GM10248 (cell line): ENCODE results near the gene COL4A2.
"Not testable (repeated sequence)": the region's sequence is repeated elsewhere in the genome, so short reads cannot be mapped to it uniquely, and the experiment has no call there.

Experiments
- CTCF ChIA-PET: fragments of 300-600 bp; sonication (Branson Sonifier 250); formaldehyde crosslinking; extraction: SDS; loops from one replicate; lab custom pipeline; 2021; ENCODE audit warnings: antibody characterized with exemption; lab: Yijun Ruan, JAX
- POLR2A ChIA-PET: fragments of 350-650 bp; sonication (Branson Sonifier 250); formaldehyde crosslinking; extraction: SDS; loops from one replicate; lab custom pipeline; 2020; ENCODE audit warnings: antibody characterized with exemption; lab: Yijun Ruan, JAX
- DNase-seq: peaks from one replicate; pipeline ENCODE4 v3.0.0; 2012; ENCODE audit errors: extremely low spot score
- CTCF ChIP-seq: IDR thresholded peaks from 2 replicates; pipeline ENCODE4 v1.5.1; 2012; ENCODE audit warnings: mild to moderate bottlenecking, low read depth; ENCODE audit errors: extremely low read depth, missing control alignments, control extremely low read depth

Gene COL4A2

GRCh38 chr13:110447801-110448200, 140.7 kb downstream of the COL4A2 start:
- POLR2A ChIA-PET = no interaction called here

GRCh38 chr13:110448230-110448629, 141.1 kb downstream of the COL4A2 start:
- ChIA-PET CTCF (interaction anchor here (1.2 kb wide), 1 partner anchor 36 kb away, joined by 3 read pairs; no protein-coding TSS in a partner anchor), POLR2A (no interaction called here)
- DNase-seq = no peak
- no peak for TF ChIP-seq CTCF

More at GRCh38 chr13:110447801-110448200, 140.7 kb downstream of the COL4A2 start:
- DNase-seq = no peak
- CTCF ChIA-PET = interaction anchor here (2.0 kb wide), 1 partner anchor 7 kb away, joined by 17 read pairs; no protein-coding TSS in a partner anchor
- TF ChIP-seq CTCF = no peak

- TF ChIP-seq CTCF = no peak
- DNase-seq = no peak
- CTCF ChIA-PET = interaction anchor here (1.0 to 1.2 kb wide), 2 partner anchors 36 to 226 kb away, joined by 3 read pairs; no protein-coding TSS in a partner anchor
- POLR2A ChIA-PET = interaction anchor here (0.5 kb wide), 1 partner anchor 265 kb away, joined by 3 read pairs; no protein-coding TSS in a partner anchor
Observed at GRCh38 chr13:110448677-110449076, 141.6 kb downstream of the COL4A2 start.

GRCh38 chr13:110449219-110450015, 142.3 kb downstream of the COL4A2 start:
- CTCF ChIA-PET = interaction anchor here (1.0 to 1.2 kb wide), 2 partner anchors 37 to 227 kb away, joined by 3 read pairs; no protein-coding TSS in a partner anchor
- POLR2A ChIA-PET = interaction anchor here (0.5 kb wide), 1 partner anchor 265 kb away, joined by 3 read pairs; no protein-coding TSS in a partner anchor
- DNase-seq = no peak
- no peak for TF ChIP-seq CTCF

- CTCF ChIA-PET = interaction anchor here (1.2 to 1.3 kb wide), 2 partner anchors 9 to 38 kb away, joined by 3 read pairs; no protein-coding TSS in a partner anchor
- POLR2A ChIA-PET = no interaction called here
- no peak for TF ChIP-seq CTCF
- DNase-seq = no peak
Observed at GRCh38 chr13:110450016-110450900, 143.2 kb downstream of the COL4A2 start.

GRCh38 chr13:110450941-110451730, 144.1 kb downstream of the COL4A2 start:
- ChIA-PET CTCF (interaction anchor here (0.6 to 1.3 kb wide), 3 partner anchors 10 to 66 kb away, joined by 3 read pairs; no protein-coding TSS in a partner anchor), POLR2A (no interaction called here)
- DNase-seq = no peak
- TF ChIP-seq CTCF = no peak

GRCh38 chr13:110453091-110453490, 146.0 kb downstream of the COL4A2 start:
- CTCF ChIA-PET = interaction anchor here (1.2 to 3.8 kb wide), 3 partner anchors 9 to 22 kb away, joined by 3 to 39 read pairs (median 3); no protein-coding TSS in a partner anchor
- POLR2A ChIA-PET, DNase-seq: not testable (repeated sequence)
